Measurements from ENCODE around the gene DOCK2. TPM values are rescaled to one million over a fixed set of nuclear protein-coding genes. Genes with fewer than 3 reads are reported as not detected.

Gene DOCK2
- total RNA-seq, 1 experiment from 2014 or later, result 0.26 TPM

DNA sequence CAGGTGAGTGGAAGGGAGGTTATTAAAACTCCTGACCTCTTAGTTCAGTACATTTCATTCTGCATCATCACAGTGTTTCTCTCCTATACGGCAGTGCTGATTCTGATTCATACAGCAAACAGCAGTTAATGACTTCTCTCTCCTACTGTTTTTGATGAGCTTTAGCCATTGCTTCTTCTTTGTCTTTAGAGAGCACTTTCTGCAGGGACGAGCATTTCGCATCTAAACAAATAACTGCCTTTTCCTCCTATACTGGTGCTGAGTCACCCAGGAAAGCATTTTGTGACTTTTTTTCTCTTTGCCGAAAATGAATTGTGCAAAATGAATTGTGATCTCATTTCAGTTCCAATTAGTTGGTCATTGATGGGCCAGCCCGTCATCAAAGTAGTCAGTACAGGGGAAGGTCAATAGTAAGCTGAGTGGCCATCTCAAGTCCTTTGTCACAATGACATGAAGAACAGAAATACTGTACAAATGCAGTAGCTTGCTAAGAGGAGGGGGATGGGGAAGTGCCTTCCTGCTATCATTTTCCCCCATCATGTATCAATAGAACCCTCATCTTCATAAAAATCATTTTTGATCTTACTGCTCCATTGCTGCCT, 244.7 kb downstream of the DOCK2 start:
- Histone ChIP-seq H3K79me2 (ENCODE audit: low read length) (no peaks in the 10 kb centered on the region), H3K36me3 (ENCODE audit: low read depth, low read length) (no peaks in the 10 kb centered on the region), H3K9me2 (replicated peaks; ENCODE audit: low read length) (no peaks in the 10 kb centered on the region), H3K4me2 (ENCODE audit: low read length) (peak overlapping the region; percentile 38), H3K27ac (ENCODE audit: low read length) (no peak overlapping the region), H3K4me3 (ENCODE audit: low read length) (no peak overlapping the region), H3K9ac (ENCODE audit: low read length) (no peak overlapping the region), H3K27me3 (ENCODE audit: low read length) (no peaks in the 10 kb centered on the region), H3K9me3 (ENCODE audit: low read length) (no peaks in the 10 kb centered on the region), H2AFZ (ENCODE audit: low read length) (no peak overlapping the region), H3K4me1 (ENCODE audit: insufficient read depth, low read length) (peaks cover 9% of the 10 kb centered on the region; the same call in 1 of the 2 replicates), H4K20me1 (ENCODE audit: low read length) (no peaks in the 10 kb centered on the region), H3F3A (ENCODE audit: low read length, unreplicated experiment) (no peaks in the 10 kb centered on the region)
- ATAC-seq (peak; percentile 84), DNase-seq (peak; percentile 27)
- BruUV-seq (replicated peaks), result no TSS peak
- ChIA-PET POLR2A (ENCODE audit: unreplicated experiment) (no interaction called here), CTCF (no interaction called here)
- intact Hi-C loops (cut with micrococcal nuclease), result no loop called here
- TF ChIP-seq EZH2phosphoT487 (IDR thresholded peaks at IDR 0.05; ENCODE audit: borderline replicate concordance, low read length) (no peak), EZH2 (IDR thresholded peaks at IDR 0.05; ENCODE audit: low read length, unreplicated experiment) (no peak)
- TF ChIP-seq, protein P1, sequence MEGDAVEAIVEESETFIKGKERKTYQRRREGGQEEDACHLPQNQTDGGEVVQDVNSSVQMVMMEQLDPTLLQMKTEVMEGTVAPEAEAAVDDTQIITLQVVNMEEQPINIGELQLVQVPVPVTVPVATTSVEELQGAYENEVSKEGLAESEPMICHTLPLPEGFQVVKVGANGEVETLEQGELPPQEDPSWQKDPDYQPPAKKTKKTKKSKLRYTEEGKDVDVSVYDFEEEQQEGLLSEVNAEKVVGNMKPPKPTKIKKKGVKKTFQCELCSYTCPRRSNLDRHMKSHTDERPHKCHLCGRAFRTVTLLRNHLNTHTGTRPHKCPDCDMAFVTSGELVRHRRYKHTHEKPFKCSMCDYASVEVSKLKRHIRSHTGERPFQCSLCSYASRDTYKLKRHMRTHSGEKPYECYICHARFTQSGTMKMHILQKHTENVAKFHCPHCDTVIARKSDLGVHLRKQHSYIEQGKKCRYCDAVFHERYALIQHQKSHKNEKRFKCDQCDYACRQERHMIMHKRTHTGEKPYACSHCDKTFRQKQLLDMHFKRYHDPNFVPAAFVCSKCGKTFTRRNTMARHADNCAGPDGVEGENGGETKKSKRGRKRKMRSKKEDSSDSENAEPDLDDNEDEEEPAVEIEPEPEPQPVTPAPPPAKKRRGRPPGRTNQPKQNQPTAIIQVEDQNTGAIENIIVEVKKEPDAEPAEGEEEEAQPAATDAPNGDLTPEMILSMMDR (conservative IDR thresholded peaks at IDR 0.05; ENCODE audit: low read depth, low read length), result no peak

GRCh38 chr5:169886033-169886432, 249.0 kb downstream of the DOCK2 start:
- ChIA-PET POLR2A (ENCODE audit: unreplicated experiment) (no interaction called here), CTCF (no interaction called here)
- H3K27ac ChIP-seq (ENCODE audit: low read length), result no peak overlapping the region

GRCh38 chr5:169886677-169887076, 249.6 kb downstream of the DOCK2 start:
- H3K36me3 ChIP-seq (ENCODE audit: low read depth, low read length), result no peaks in the 10 kb centered on the region
- H3F3A ChIP-seq (ENCODE audit: low read length, unreplicated experiment), result no peaks in the 10 kb centered on the region
- no peaks in the 10 kb centered on the region for H3K79me2 ChIP-seq (ENCODE audit: low read length)
- no peak overlapping the region for H2AFZ ChIP-seq (ENCODE audit: low read length)
- H3K4me1 ChIP-seq (ENCODE audit: insufficient read depth, low read length), result peaks cover 4% of the 10 kb centered on the region; the same call in 1 of the 2 replicates
- no peaks in the 10 kb centered on the region for H4K20me1 ChIP-seq (ENCODE audit: low read length)
- POLR2A ChIA-PET (ENCODE audit: unreplicated experiment), result no interaction called here
- no peak overlapping the region for H3K4me3 ChIP-seq (ENCODE audit: low read length)
- H3K9me2 ChIP-seq (replicated peaks; ENCODE audit: low read length), result no peaks in the 10 kb centered on the region
- TF ChIP-seq EZH2phosphoT487 (IDR thresholded peaks at IDR 0.05; ENCODE audit: borderline replicate concordance, low read length) (no peak), EZH2 (IDR thresholded peaks at IDR 0.05; ENCODE audit: low read length, unreplicated experiment) (no peak)
- TF ChIP-seq, protein P1 (conservative IDR thresholded peaks at IDR 0.05; ENCODE audit: low read depth, low read length), result no peak
- H3K27me3 ChIP-seq (ENCODE audit: low read length), result no peaks in the 10 kb centered on the region
- no peaks in the 10 kb centered on the region for H3K9me3 ChIP-seq (ENCODE audit: low read length)
- ATAC-seq, result no peak
- CTCF ChIA-PET, result no interaction called here
- intact Hi-C loops (cut with micrococcal nuclease), result no loop called here
- BruUV-seq (replicated peaks), result no TSS peak
- H3K27ac ChIP-seq (ENCODE audit: low read length), result no peak overlapping the region
- no peak for DNase-seq
- no peak overlapping the region for H3K9ac ChIP-seq (ENCODE audit: low read length)
- H3K4me2 ChIP-seq (ENCODE audit: low read length), result no peak overlapping the region

More at GRCh38 chr5:169886033-169886432, 249.0 kb downstream of the DOCK2 start:
- H3K4me3 ChIP-seq (ENCODE audit: low read length), result no peak overlapping the region
- no peaks in the 10 kb centered on the region for H3K36me3 ChIP-seq (ENCODE audit: low read depth, low read length)
- no peaks in the 10 kb centered on the region for H3F3A ChIP-seq (ENCODE audit: low read length, unreplicated experiment)
- peaks cover 9% of the 10 kb centered on the region; the same call in 1 of the 2 replicates for H3K4me1 ChIP-seq (ENCODE audit: insufficient read depth, low read length)
- intact Hi-C loops (cut with micrococcal nuclease), result no loop called here
- no peak overlapping the region for H3K4me2 ChIP-seq (ENCODE audit: low read length)
- H3K9ac ChIP-seq (ENCODE audit: low read length), result no peak overlapping the region
- no peak for DNase-seq
- ATAC-seq, result no peak
- H3K9me2 ChIP-seq (replicated peaks; ENCODE audit: low read length), result no peaks in the 10 kb centered on the region
- no TSS peak for BruUV-seq (replicated peaks)
- H3K9me3 ChIP-seq (ENCODE audit: low read length), result no peaks in the 10 kb centered on the region
- no peaks in the 10 kb centered on the region for H4K20me1 ChIP-seq (ENCODE audit: low read length)
- no peak overlapping the region for H2AFZ ChIP-seq (ENCODE audit: low read length)
- H3K27me3 ChIP-seq (ENCODE audit: low read length), result no peaks in the 10 kb centered on the region
- H3K79me2 ChIP-seq (ENCODE audit: low read length), result no peaks in the 10 kb centered on the region
- TF ChIP-seq EZH2phosphoT487 (IDR thresholded peaks at IDR 0.05; ENCODE audit: borderline replicate concordance, low read length) (no peak), EZH2 (IDR thresholded peaks at IDR 0.05; ENCODE audit: low read length, unreplicated experiment) (no peak)
- TF ChIP-seq, protein P1 (conservative IDR thresholded peaks at IDR 0.05; ENCODE audit: low read depth, low read length), result no peak

All from PC-3 (cell line).